ENCODE measurements around the gene PCAT7.
"Not testable (repeated sequence)": the region's sequence is repeated elsewhere in the genome, so short reads cannot be mapped to it uniquely, and the experiment has no call there.

PCAT7 gene

DNA sequence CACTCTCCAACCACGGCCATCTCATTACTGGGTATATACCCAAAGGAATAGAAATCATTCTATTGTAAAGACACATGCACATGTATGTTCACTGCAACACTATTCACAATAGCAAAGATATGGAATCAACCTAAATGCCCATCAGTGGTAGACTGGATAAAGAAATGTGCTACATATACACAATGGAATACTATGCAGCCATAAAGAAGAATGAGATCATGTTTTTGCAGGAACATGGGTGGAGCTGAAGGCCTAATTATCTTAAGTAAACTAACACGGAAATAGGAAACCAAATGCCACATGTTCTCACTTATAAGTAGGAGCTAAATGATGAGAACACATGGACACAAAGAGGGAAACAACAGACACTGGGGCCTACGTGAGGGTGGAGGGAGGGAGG lies 9.4 kb downstream of the PCAT7 start:
- not testable (repeated sequence) for DNase-seq

DNA sequence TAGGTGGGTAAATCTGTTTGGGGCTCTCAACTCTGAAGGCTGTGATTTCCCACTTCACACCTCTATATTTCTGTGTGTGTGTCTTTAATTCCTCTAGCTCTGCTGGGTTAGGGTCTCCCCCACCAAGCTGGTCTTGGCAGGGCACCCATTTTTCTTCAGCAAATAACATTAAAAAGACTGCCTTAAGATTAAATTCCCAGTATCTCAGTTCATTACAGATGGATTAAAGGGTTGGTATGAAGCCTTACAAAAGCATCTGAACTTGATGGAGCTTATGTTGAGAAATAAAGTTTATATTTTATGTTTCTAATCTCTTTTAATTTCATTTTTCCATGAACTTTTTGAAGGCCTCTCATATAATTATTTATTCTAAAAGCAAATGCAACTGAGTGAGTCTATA lies 11.7 kb downstream of the PCAT7 start:
- DNase-seq = no peak

DNA sequence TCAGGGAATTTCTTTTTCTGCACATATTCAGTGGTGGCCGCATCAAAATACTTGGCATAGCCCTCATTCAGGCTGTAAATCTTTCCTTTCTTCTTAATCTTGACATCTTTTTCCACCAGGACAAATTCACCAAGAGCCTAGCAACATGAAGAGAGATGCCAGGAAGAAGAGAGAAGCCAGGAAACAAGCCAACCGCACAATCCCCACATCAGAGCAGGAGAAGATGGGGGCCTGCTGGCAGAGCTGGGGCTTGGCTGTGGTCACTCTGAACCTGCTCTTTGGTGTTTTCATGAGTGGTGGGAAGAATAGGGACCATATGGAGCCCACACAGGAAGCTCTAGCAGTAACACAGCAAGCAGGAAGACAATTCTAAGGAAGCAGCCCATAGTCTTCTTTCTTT lies 12.4 kb downstream of the PCAT7 start:
- no peak for DNase-seq

DNA sequence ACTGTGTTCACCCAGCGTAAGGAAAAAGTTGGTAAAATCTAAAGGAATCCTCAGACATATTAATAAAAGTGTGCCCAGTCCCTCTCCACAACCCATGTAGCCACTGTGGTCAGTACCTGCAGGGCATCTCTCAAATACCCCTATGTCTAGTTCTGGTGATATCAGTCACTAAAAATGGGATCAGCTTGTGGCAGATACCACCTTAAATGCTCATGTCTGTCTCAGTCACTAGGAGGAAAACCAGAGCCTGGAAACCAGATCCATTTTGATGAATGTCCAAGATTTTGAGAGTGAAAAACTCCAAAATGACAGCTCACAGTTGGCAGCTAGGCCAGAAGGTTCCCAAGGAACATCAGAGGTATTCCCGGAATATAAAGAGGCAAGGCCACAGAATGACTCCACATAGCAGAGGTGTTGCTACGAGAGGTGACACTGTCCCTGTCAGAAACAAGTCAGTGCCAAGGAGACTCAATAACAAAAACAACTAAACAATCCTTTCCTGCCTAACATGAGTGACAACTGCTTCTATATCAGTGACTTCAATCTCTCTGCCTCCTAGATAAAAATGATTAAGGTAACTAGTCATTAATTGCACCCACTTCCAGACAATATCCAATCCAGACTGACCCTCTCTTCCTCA lies 13.5 kb downstream of the PCAT7 start:
- DNase-seq = no peak

DNA sequence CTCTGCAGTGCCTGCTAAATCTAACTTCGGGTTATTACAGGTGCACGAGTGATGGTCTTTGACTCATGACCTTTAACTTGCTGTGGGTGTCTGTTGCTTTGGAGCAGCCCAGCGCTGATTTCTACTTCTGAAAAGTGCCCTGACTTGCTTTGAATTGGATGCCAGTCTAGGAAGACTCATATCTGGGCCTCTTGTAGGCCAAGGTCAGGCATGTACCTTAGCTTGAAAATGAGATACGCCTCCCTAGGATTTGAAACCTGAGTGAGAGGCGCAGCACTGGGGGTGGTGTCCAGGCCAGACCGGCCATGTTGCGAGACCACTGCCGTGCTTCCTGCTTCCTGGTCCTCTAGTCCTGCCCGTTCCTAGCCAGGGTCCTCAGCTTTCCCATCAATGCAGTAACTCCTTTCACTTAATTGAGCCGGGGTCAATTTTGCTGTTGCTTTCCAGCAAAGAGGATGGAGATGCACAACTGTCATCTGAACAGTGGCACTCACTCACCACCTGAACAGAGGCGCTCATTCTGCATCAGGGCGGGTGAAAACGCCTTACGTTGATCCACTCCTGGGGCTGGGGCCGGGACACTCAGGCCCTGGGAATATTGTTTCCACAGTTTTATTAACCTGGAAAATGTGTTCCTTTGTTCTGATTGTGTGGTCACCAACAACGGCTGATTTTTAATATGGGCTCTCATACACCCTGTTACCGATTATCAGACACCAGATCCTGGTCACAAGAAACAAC lies 14.3 kb downstream of the PCAT7 start:
- DNase-seq = no peak

DNA sequence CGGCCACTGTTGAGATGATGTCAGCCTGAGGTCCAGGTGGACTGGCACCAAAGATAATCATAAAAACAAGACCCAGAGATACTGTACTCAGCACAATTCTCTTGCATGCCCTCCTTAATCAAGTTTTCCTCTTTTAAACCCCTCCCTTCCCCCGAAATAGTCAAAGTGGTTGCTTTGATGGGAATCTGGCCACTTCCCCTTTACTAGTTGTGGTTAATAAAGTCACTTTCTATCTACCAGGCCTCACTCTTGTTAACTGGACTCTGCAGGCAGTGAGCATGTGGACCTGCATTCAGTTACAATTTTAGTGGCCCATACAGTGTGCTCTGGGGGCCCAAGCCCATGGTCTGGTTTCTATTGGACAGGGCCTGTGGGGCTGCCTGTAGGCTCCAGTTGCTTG lies 21.2 kb downstream of the PCAT7 start:
- no peak for DNase-seq

DNA sequence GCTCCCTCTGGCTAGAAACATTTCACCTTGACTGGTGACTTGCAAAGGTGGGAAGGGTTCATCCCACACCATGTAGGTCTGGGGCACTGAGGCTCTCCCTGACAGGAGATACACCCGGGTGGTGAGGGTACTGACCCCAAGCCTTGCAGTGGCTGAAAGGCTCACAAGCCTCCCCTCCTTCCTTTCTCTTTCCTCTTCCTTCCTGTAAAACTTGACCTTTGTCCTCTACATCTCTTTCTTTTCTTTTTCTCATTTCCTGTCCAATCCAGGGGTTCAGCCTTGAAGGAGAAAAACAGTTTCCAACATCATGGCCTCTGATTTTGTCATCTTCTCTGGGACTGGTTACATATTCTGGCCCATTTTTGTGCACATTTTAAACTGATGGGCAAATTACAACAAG lies 22.2 kb downstream of the PCAT7 start:
- no peak for DNase-seq

DNA sequence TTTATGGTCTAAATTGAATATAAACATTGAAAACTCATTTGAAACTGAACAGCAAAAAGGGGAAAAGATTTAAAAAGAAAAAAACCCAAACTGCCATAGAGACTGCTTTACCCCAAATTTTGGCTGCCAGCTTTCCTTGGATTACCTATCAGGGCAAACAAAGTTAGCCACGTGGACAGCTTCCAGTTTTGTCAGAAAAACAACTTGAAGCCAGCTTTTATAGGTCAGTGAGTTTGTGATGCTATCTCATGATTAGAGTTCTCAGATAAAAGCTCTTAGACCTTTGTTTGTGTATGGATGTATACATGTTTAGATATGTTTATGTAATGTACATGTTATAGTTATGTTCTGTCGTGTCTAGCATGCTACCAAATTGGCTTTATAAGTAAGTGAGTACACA lies 22.7 kb downstream of the PCAT7 start:
- no peak for DNase-seq

DNA sequence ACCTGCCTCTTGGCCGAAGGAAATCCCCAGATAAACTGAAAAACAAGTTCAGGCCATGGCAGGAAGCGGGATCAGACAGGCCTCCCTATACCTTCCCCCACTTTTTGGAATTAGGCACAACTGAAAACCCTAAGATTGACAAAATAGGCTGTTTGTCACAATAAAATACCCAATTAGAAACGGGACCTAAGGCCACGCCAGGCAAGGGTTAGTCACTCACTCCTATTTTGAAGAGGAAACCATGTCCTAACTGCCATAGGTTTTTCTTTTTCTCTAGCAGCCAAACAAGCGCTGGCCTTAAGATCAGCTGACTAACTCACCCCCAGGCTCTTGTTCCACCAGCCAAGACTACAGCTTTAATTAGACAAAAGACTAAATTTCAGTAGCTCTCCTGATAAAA lies 26.8 kb downstream of the PCAT7 start:
- DNase-seq = no peak

DNA sequence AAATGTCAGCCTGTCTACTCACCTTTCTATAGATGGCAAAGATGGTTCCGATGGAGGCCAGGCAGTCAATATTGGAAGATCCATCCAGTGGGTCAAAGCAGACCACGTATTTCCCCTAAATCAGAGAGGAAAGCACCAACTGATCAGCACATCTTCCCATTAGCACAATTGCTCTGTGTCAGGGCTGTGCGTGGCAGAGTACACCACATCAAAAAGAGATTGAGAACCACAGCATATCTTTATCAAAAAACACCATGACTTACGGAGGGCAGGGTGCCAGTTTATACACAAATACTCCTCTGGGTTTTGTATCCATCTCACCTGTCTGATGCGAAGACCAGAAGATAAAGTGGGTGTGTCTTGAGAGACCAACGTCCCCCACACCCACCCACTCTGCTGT lies 29.7 kb downstream of the PCAT7 start:
- DNase-seq = no peak

DNA sequence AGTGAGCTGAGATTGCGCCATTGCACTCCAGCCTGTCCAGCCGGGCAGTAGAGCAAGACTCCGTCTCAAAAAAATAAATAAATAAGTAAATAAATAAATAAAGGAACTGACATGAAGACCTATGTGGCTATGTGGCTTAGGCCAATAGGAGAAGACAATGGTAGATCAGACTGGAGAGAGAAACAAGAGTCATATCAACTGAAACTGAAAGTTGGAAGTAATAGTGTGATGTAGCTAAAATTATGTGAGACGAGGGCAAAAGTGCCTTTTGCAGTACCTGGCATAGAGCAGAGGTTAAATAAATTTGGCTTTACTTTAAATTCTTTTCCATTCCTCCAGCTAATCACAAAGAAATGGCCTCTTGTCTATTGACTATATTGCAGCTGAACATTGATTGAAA lies 31.4 kb downstream of the PCAT7 start:
- DNase-seq = no peak

DNA sequence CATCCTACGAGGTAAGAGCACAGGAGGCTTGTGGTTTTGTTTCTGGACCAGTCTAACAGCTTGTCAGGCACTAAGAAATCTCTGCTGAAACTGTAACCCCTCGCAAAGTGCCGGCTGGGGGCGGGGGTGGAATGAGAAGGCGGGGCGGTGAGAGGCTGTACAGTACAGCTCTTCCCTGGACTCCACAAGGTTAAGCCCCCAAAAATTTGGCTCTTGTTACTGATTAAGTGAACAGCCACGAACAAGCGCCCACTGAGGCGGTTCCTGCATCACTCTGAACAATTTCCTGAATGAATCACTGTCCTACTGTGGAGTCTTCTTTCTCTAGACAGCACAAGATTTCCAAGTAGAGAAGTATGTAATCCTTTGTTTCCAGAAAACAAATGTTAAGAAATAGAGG lies 31.9 kb downstream of the PCAT7 start:
- DNase-seq = no peak

DNA sequence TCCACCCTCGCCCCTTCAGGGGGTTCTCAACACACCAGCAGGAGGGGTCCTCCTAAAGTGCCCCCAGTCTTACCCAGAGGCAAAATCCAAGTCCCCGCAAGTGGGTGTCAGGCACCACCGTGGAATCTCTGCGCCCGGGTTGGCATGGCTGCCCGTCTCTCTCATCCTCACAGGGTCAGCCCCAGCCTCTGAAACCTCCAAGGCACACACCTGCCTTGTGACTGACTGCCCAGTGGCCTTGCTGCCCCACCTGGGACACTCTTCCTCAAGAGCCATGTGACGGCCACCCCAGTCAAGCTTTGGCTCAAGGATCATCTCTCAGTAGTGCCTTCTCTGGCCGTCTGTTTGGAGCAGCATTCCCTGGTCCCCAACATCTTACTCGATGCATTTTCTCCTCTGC lies 33.8 kb downstream of the PCAT7 start:
- DNase-seq = no peak

DNA sequence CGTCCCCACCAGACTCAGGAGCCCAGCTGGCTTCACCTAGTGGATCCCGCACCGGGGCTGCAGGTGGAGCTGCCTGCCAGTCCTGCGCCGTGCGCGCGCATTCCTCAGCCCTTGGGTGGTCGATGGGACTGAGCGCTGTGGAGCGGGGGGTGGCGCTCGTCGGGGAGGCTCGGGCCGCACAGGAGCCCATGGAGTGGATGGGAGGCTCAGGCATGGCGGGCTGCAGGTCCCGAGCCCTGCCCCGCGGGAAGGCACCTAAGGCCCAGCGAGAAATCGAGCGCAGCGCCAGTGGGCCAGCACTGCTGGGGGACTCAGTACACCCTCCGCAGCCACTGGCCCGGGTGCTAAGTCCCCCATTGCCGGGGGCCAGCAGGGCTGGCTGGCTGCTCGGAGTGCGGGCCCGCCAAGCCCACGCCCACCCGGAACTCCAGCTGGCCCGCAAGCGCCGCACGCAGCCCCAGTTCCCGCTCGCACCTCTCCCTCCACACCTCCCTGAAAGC lies 36.2 kb downstream of the PCAT7 start:
- not testable (repeated sequence) for DNase-seq

DNA sequence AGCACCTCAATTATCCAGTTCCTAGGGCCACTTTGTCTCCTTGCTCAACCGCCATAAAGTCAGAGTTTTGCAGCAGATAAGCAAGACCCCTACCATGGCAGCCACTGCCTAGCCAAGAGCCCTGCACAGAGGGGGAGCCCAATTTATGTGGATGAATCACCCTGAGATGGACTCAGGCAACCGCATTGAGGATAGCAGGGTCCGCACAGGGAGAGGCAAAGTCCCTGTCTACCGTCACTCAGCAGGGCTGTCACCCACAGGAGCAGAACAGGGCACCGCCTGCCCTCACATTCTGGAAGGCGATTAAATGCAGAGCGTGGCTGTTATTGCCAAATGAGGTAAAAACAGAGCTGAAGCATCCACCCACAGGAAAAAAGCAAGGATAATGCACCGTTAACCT lies 37.0 kb downstream of the PCAT7 start:
- DNase-seq = no peak

DNA sequence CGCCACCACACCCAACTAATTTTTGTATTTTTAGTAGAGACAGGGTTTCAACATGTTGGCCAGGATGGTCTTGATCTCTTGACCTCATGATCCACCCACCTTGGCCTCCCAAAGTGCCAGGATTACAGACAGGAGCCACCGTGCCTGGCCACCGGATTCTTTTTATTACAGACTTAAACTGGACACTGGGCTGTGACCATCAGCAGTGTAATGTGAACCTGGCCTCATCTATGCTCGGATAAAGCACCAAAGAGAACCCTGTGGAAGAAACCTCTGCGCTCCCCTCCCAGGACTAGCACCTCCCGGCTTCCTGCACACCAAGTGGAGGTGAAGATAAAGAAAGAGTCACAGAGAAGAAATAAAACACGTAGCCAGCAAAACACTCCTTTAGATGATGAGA lies 37.8 kb downstream of the PCAT7 start:
- DNase-seq = not testable (repeated sequence)

DNA sequence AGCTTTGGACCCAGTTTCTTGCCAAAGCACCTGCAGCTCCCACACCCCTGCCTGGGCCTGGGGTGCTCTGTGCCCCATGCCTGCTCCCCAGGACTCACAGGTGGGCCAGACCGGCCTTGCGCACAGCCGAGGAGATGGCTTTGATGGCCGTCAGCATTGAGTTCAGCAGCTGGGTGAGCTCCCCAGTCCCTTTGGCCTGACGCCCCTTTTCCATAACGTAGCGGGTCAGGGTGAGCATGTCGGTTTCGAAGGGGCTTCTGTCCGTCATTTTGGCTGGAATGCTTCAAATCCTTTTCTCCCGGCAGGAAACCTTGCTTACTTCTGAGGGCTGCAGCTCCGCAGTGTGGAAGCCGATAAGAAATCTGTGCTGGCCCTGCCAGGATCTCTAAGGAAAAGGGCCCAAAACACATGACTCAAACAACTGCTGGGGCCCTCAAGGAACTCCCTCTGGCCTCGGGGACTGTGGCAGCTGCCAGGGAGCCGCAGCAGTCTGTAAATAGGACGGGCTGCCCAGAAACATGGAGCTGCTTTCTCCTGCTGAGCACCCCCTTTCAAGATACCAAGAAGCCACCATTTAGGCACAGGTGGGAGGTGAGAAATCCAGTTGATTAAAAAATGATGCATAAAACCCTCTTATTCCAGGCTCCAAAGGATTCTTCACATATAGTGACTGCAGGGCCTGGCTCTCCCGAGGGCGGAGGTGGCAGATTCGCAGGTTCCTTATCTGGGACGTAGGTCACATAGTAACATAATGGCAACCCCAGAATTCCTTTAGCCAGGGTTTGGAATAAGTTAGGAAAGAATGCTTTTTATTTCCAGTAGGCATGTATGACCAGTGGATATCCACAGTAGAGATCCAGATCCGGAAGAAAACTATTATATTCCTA lies 38.8 kb downstream of the PCAT7 start, which contains the start of gene FBP2:
Gene FBP2 (minus strand): TSS at position 366 of the 887 bp plus-strand sequence. CDS start 98 bp downstream, at position 268.
- no peak for DNase-seq

DNA sequence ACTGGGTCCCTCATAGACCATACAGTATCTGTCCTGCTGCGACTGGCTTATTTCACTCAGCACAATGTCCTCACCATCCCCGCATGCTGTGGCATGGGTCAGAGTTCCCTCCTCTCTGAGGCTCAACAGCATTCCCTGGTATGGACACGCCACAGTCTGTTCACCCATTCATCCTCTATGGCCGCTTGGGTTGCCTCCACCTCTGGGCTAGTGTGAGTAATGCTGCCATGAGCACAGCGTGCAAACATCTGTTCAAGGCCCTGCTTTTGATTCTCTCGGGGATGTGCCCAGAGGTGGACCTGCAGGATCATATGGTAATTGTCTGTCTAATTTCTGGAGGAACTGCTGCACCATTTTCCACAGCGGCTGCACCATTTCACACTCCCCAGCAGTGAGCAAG lies 44.2 kb downstream of the PCAT7 start:
- no peak for DNase-seq

DNA sequence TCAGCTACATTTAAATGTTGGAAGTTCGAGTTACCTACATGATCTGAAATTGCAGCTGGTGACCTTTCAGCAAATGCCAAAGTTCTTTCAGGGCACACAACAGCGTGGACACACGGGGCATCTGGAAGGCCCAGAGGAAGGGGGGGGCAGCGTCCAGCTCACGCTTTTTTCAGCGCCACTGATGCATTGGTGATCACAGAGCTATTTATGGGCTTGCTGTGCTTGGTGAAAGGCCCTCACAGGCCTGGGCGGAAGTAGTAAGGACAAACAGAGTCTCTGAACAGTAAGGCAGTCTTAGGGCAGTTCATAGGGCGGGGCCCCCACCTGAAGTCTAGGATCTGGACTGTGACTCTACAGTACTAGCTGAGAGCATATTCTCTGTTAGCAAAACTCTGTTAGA lies 45.4 kb downstream of the PCAT7 start:
- no peak for DNase-seq

DNA sequence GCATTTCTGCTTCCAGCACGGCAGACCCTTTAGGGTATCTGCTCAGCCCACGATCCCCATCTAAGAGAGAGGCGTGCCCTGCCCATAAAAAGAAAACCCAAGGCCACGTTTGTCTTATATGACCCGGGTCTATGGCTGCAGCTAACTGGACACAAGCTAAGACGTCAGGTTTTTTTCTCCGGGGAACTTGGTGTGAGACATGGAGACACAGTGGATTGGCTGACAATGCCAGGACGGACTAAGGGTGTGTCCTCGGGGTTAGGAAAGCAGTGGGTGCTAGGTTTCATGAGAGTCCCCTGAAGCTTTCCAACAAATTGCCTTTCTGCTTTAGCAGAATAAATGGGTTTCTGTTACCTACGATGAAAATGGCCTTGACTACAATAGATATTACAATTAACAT lies 45.8 kb downstream of the PCAT7 start:
- DNase-seq = no peak

DNA sequence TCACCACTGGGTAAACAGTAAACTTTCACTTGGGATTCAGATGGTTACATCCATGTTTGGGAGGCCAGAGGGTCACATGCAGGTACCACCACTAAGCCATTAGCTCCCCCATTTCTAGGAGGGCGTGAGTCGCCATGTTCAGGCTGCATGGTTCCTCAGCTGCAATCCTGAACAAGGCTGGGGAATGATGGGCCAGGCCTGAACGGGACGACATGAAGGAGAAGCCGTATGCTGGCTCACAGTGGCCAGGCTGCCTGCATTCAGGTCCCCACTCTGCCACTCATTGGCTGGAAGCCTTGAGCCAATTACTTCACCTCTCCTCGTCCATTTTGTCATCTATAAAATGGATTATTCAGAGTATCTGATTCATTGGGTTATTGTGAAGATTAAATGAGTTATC lies 47.8 kb downstream of the PCAT7 start:
- no peak for DNase-seq

DNA sequence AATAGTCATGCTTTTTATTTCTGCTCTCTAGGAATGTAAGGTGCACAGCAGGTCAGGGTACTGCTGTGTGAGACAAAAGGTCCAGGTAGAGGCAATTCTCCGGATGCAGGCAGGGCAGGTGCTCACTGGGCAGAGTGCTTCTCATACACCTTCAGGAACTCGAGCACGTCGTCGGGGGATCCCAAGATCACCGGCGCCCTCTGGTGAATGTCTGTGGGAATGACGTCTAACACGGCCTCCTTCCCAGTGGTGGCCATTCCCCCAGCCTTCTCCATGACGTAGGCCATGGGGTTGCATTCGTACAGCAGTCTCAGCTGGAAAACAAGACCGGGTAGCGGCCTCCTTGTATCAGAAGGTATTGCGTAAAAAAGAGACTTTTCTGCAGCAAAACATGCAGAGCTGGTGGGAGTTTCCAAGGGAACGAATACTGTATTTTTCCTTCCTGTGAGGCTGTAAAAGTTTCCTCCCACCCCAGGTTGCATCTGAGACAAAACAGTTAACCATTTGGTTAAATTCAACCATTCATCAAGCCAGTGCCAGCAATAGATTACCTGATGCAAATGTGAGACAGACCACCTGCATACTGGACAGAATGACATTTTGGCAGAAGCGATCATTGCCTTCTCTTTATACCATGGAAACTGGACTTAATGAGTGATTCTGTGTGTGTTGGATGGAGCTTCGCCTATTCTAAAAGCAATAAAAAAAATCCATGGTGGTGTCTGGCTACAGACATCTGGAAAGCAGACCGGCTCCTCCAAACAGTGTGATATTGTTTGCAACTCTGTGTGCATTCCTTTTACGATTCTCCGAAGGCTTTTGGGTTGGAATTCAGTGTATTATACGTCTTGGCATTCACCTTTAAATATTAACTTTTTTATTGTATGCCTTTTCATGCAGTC lies 48.6 kb downstream of the PCAT7 start:
- peak; percentile 45 for DNase-seq
